EL (cell line): ENCODE measurements around the gene CENPP.

Experiments used
- DNase-seq: peaks from one replicate; pipeline ENCODE4 v3.0.0-alpha.2; 2016

CENPP gene

DNA sequence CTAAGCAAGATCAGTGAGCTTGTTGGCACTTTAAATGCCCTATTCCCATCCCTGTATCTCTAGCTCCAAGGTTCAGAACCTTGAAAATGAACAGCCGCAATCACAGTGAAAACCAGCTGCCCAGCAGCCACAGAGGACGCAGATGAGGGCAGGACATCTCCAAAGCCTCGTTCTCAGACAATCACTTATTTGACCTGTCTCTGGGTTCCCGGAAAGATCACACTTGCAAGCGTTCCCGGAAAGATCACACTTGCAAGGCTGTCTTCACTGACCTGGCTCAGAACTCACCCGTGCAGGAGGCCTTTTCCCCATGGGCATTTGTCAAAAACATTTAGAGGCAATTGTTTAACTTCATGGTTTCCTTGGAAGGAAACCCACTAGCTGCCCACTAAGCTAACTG, 318.5 kb downstream of the CENPP start:
- no peak for DNase-seq

DNA sequence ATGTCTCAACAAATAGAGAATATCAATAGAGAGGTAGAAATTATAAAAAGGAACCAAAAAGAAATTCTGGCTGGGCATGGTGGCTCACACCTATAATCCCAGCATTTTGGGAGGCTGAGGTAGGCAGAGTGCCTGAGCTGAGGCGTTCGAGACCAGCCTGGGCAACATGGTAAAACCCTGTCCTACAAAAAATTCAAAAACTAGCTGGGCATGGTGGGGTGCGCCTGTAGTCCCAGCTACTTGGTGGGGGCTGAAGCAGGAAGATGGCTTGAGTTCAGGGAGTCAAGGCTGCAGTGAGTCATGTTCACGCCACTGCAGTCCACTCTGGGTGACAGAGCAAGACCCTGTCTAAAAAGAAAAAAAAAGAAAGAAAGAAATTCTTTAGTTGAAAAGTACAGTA, 319.3 kb downstream of the CENPP start:
- DNase-seq = no peak

DNA sequence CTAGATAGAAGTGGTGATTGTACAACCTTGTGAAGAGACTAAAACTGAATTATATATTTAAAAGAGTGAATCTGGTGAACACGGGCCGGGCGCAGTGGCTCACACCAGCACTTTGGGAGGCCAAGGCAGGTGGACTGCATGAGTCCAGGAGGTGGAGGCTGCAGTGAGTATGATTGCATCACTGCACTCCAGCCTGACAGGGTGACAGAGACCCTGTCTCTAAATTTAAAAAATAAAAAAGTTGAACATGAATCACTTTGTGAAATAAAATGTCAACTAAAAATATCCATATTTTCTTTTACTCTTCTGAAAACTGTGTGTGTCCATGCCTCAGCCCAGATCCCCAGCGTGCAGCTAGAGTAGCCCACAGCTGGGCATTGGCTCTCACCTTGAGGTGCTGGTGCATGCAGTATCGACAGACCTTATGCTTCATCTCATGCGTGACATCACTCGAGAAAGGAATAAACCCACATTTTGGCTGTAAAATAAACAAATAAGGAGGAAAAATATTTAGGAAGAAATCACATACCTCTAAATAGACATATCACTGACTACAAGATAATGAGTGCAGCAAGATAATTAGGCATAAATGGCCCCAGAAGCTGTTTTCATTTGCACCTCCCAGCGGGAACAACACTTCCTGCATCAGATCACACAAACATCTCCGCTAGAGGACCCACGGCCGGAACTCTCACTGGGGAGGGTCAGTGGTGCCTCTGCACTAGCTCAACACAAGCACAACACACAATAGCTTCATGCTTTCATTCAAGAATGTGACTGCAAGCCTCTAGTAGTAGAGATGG, 322.1 kb downstream of the CENPP start:
- DNase-seq = no peak

DNA sequence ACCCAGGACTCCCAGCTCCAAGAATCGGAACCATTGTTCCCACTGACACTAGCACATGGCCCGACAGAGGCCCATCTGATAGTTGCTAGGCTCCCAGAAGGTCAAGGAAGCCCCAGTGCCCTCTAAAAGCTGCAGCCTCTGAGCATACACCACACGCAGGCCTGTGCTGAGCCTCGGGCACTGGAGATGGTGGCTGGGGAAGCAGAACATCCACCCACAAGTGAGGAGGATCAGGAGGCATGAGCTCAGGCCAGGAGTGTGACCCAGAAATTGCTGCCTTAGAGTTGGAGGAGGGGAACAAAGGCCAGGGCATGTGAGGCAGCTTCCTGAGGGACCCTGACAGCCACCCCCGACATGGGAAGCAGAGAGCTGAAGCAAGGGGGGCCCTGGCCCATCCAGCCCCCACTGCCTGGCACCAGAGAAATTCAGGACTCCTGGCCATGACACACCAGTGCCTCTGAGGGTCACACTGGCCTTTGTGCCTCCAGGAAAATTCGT, 322.8 kb downstream of the CENPP start:
- DNase-seq = no peak

DNA sequence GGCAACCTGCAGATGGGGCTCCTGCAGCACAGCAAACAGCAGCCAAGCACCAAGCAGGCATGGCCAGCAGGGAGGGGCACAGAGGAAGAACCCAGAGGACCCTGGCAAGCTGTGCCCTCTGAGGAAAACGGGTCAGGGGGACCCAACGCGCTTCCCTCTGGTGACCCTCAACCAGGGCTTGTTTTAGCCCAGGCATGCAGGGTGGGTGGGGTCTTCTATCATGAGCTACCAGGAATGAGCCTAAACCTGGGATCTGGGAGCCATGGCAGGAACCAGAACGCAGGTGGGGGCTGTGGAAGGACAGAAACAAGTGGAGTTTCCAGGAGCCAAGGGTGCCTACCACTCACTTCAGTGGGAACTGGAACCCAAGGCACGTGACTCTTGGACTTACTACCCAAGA, 323.3 kb downstream of the CENPP start:
- DNase-seq = no peak

DNA sequence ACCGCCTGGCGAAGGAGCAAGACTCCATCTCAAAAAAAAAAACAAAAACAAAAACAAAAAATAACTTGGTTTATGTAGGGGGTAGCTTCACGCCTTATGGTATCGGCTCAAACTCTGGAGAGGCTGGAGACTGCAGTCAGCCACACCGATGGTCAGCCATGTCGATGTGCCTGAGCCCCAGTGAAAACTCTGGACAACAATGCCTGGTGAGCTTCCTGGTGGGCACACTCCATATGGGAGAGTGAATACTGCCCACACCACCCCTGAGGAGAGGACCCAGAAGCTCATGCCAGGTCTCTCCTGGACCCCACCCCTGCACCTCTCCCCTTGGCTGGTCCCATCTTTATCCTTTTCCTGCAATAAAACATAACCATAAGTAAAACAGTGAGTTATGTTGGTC, 324.5 kb downstream of the CENPP start:
- DNase-seq = no peak

DNA sequence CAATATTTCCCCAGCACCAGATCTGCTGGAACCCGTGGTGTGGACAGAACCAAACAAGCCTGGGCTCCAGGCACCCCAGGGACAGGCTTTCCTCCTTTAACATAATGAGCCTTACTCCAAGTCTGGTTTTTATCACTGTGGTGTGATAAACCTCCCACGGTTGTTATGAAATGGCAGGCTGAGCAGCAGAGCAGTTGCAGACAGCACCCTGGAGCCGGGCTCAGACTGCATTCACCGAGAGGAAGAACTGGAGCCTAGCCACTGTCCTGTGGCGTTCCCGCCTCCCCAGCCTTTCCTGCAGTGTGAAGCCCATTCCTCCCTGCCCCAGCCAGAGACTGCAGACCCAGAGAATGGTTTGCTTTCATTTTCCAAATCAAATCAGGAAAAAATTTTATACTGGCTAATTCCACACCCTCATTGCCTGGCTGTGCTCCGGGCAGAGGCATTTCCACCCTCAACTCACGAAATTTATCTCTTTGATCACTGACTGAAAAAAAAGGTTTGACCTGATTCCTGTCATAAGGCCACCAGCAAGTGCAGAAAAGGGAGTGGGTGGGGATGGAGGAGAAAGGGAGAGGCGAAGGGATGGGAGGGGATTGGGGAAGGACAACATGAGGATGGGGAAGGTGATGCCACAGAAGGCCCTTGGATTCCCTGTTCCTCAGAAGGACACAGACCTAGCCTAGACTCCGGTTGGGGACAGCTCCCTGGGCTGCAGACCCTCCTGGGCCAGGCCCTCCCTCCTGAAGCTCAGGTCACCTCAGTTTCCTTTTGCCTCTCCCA, 325.3 kb downstream of the CENPP start:
- DNase-seq = no peak

DNA sequence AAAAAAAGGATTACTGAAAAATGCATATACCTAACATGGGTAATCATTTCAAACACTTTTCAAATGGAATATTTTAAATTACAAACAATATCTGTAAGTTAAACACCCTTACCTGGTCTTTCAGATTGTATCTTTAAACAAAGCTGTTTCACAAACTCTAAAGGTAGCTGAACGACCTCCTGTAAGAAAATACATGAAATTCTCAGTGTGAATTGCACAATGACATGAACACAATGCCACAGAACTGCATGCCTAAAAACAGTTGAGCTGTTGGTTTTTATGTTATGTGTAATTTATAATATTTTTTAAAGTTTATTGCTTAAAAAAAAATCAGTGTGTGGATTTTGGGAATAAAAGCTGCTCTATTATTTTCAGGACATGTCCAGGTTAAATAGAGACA, 326.7 kb downstream of the CENPP start:
- DNase-seq = no peak

DNA sequence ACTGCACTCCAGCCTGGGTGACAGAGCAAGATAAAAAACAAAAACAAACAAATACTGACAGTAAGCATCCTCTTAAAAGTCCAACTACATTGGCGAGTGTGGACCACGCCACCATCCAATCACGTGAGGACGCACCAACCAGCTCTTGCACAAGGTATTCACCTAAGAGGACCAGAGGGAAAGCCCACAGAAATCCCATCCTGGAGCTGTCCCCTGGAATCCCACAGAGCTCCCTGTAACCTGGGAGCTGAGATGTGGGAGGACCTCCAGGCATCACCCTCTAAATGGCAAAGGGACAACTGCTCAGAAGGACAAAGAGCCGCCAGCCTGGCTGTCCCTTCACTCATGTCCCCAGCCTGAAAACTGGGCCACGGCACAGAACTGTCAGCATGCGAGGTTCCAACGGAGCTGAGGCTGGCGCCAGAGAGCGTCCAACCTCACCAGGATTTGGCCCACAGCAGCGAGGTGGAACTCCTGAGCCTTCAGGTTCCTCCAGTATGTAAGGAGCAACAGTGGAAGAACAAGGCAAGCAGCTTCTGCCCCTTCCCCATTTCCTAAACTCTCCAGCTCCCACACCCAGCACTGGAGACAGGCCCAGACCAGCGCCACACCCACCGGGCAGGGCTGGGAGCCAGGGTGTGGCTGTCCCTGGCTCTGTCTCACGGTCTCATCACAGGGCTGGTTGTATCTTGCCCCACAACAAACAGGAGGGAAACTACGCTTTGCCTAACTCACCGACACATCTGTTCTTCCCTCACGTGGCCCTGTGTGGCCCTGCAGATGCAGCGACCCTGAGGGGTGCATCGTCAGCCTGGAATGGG, 328.9 kb downstream of the CENPP start:
- no peak for DNase-seq

DNA sequence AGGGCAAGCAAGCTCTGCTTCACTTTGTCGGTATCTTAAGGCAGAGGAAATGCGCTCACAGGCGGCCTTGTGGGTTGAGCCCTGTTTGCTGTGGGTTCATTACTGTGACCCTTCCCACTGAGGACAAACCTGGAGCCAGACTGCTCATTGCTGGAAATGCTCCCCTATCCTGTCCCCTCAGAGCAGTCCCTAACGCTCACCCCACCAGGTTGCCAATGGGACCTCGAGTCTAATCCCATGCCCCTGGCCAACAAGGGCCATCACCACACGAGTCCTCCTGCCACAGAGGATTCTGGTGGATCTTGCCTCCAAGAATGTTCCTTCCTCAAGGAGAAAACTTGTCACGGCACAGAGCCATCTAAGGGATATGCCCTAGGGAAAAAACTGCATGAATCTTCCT, 329.6 kb downstream of the CENPP start:
- no peak for DNase-seq

DNA sequence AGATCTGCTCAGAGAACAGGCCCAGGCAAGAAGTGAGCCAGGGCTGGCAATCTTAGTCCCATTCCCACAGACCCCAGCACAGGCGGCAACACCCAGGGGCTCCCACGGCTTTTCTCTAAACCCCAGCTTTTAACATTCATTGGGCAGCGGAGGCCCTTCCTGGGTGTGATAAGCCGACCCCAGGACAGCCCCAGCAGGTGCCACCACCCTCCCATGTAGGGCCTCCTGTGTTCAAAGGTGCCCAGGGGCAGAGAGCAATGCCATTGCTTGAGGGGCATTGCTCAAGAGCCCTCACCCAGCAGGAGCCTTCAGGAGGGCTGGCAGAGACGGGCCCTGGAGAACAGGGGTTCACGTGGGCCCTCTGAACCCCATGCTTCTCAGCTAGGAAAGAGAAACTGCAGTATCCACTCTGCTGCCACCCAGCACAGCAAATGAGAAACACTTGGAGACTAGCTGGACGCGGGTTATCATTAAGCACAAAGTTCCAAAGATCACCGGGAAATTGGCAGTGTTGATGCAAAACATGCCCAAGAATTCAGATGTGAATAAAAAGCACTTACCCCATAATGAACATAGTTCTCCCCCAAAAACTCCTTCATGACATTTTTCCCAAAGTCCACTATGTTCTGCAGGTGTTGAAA, 330.3 kb downstream of the CENPP start:
- DNase-seq = no peak

DNA sequence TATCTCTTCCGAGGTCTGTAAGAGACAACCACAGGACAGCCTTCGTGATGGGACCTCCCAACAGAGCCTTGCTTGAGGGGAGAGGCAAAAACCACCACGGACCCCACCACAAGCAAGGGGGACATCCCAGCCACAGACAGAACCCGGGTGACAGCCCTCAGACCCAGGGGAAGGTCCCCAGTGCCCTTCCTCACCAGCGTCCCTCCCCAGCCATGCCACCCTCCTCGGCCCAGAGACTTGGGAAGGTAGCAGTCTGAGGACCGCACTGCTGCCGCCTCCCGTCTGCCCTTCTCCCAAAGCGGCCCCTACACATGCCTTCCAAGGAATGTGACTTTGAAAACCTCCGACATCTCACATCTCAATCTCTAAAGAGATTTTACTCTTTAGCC, 330.8 kb downstream of the CENPP start:
- DNase-seq = no peak

DNA sequence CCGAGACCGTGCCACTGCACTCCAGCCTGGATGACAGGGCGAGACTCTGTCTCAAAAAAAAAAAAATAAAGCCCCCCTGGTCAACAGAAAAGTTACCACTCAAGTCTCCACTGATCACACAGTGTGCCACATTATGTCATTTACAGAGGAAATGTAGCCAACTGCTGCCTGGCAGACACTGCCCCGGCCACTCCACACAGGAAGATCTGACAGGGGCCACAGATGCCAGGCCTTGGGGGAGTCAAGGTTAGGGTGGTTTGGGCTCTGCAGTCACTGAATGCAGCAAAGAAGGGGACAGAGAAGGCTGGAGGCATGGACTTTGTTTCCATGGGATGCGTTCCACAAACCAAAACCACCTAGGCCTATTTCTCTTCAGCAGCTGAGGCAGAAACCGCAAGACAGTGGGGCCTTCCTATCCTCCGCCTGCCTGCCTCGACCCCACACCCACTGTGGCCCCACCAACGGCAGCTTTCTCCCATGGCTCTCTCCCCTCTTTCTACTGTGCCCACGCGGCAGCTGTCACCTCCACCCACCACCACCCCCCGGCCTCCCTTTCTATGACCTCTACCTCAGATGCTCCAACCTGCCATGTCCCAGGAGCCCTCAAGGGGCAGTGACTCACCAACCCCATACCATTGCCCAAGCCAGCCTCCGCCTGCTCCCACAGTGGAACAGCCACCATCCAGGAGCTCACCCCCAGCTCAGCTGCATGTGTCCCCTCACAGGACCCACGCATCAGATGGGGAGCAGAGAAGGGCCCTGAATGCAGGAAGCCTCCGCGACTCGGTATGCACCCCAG, 331.7 kb downstream of the CENPP start:
- DNase-seq = peak; percentile 13

DNA sequence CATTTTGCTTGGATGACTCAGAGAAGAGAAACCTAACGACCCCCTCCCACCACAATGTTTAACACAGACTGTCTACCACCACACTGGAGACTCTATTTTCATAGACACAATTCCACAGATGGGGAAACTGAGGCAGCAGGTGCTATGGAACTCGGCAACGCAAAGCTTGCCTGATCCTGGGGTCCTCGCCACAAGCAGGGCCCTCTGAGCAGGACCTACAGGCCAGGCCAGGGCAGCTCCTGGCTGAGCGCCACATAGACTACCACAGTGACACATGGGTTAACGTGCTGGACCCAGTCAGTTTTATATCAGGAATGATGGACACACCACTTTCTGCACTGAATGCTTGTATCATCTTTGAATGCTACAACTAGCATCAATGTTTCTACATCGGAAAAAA, 332.4 kb downstream of the CENPP start:
- no peak for DNase-seq

DNA sequence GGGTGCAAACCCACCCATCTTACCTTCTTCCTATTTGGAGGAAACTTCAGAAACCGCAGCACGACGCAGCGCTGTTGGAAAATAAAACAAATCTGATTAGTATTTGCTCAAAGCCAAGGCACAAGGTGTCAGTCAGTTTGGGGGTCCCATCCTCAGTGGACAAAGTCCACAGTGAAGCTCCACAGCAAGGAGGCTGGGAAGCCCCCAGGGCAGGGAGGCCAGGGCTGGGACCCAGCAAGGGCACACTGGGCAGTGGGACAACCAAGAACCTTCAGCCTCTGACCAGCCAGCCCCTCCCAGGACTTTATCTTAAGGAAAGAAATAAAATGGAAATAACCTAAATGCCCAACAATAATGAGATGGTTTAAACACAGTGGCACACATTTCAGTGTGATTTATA, 332.9 kb downstream of the CENPP start:
- no peak for DNase-seq

DNA sequence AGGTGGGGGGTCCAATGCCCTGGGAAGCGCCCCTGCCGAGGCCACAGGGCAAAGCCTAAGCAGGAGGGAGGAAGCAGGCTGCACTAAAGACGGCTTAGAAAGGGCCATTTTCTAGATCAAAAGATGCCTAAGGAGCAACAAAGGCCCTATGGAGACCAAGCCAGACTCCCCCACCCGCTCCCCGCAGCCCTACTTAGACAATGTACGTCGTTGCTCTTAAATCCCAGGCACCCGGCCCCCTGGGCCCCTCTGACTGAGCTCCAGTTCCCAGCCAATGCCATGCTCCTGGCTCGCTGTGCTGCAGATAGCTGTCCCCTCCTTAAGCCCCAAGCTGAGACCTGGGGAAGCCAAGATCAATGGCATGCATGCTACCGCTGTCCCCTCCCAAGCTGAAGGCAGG, 333.8 kb downstream of the CENPP start:
- no peak for DNase-seq

DNA sequence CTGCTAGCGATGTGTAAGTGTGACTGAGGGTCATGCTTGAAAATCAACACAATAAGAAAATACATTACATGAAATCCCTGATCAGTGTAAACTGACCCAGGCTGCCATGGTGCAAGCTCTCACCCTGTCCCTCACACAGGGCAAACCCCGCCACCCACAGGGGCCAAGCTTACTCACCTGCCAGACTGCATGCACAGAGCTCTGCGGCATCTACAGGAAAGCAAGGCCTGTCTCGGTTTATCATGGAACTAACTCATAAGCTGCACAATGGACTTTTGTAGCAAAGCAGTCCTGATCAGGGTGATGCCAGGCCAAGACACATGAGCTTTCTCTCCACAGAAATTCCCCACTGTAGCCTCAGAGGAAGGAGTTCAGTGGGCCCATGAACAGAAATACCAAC, 334.5 kb downstream of the CENPP start:
- no peak for DNase-seq

DNA sequence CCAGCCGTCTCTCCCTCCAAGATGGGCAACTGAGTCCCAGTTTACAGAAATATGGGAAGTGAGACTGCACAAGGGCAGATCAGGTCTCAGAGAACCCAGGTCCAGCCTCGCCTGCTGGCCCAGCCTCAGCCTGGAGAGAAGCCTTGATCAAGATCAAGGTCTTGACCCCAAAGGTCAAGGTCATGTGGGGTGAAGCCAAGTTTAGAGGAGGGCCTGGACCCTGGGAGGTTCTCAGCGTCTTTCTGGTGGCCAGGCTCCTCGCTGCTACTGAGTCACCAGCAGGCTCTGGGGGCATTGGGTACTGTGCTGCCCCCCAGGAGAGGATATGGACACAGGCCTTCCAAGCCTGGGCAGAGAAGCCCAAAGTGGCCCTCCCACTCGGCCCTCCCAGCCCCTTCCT, 335.4 kb downstream of the CENPP start:
- no peak for DNase-seq

DNA sequence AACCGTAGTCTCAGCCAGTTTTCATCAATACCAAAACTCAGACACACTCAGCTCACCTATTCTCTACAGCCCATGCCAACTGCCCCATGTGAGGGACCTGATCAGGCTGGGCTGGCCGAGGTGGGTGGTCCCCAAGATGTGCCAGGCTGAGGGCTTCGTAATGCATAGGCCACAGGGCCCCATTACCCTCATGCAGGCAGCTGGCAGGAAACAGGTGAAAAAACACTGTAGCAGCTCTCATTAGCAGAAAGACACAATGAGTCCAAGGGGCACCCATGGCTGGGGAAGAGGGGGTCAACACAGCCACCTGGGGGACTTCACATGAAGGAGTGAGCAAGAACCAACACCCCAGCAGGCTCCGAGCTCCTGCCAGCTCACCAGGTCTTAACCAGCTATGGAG, 336.0 kb downstream of the CENPP start:
- no peak for DNase-seq

DNA sequence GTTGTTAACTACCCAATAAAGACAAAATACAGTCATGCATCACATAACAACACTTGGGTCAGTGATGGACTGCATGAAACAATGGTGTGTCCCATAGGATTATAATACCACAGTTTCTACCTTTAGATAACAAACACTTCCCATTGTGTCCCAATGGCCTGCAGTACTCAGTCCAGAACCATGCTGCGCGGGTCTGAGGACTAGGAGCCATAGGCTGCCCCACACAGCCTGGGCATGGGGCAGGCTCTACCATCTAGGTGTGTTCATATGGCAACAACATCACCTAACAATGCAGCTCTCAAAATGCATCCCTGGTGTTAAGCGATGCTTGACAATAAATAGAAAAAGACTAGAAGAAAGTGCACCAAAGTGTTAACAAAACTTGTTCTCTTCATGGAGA, 337.4 kb downstream of the CENPP start:
- DNase-seq = no peak

DNA sequence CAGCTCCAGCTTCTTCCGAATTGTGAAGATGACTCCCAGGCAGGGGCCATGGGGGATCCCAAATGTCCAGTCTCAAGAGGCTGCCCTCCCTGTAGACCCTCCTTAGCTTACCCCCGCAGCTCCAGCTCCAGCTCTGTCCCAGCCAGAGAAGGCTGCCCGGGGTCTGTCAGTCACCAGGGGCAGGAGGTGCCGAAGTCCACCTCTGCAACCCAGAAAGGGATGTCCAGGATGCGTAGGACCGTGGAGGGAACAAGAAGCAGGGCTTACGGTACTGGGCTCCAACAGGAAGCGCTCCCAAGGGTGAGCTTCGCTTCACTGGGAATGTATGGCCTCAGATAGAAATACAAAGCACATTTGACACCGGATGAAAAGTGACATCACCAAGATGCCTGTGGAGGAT, 338.2 kb downstream of the CENPP start:
- no peak for DNase-seq
